Amniotic epithelial cell (primary cell): ENCODE data around the gene LSG1.
A peak's percentile ranks its signal among the peaks of the same experiment; 100 is the strongest.
"Not testable (repeated sequence)": the region's sequence is repeated elsewhere in the genome, so short reads cannot be mapped to it uniquely, and the experiment has no call there.

Experiments
- DNase-seq: peaks from one replicate; pipeline ENCODE4 v3.0.0-alpha.2; 2010; ENCODE audit warnings: low read depth

The LSG1 gene

DNA sequence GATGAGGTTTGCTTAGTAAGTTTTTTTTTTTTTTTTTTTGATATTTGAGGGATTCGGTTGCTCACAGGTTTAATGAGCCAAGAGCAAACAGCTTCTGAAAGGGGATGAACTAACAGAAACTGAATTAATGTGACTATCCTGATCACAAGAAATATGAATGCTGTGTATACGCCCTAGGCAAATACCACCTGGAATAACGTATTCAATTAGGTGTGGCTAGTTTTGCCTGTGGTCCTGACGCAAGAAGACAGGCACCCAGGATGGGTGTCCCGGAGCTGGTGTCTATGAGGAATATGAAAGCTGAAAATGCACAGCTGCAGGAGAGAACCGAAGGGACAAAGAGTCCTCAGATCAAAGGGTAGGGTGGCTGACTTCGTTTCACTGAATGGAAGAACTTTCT lies 14.6 kb downstream of the LSG1 start:
- DNase-seq = no peak

GRCh38 chr3:194654443-194654842 lies 17.5 kb downstream of the LSG1 start:
- no peak for DNase-seq

GRCh38 chr3:194647747-194648146 lies 24.2 kb downstream of the LSG1 start:
- no peak for DNase-seq

DNA sequence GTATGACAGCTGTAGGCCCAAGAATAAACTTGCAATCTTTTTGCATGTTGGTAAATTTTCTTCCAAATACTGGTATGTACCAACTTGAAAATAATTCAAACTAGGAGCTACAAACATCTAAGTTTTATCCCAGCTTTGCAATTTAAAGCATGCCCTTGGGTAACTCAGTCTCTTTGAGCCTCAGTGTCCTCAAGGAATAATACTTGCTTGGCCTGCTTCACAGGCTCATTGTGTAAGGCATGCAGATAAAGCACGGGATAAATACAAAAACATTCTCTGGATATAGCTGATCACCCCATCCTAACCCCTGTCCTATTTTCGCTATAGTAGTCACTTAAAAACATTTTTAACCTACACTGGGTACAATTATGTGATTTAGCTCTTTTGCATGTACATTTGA lies 29.2 kb downstream of the LSG1 start:
- DNase-seq = no peak

- DNase-seq = peak; percentile 23
Measured at GRCh38 chr3:194640829-194641228, 31.2 kb downstream of the LSG1 start.

- no peak for DNase-seq
Measured at GRCh38 chr3:194638991-194639605, 32.9 kb downstream of the LSG1 start.

GRCh38 chr3:194637541-194638400 lies 34.2 kb downstream of the LSG1 start:
- DNase-seq = no peak

DNA sequence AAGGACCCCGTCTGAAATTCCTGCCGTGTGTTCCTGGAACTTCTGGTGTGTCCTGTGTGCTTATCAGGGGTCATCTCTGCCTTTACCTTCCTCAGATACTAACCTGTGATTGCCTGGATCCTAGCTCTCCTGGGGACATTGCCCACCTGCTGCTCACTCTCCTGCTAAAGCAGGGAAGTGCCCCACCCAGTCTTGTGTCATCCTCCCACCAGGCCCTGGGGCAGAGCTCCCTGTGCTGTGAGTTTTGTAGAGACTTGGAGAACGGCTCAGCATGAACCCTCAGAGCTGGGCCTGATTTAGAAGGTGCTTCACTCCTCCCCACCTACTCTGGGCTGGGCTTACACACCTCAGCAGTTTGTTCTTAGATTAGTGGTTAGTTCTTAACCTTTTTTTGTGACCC lies 34.9 kb downstream of the LSG1 start:
- DNase-seq = no peak

- DNase-seq = peak; percentile 55
Measured at GRCh38 chr3:194633349-194634004, 38.5 kb downstream of the LSG1 start, which contains the start of gene TMEM44. TSS of gene TMEM44 (minus strand) at chr3:194633419. CDS start at chr3:194633215, 204 bp downstream.

DNA sequence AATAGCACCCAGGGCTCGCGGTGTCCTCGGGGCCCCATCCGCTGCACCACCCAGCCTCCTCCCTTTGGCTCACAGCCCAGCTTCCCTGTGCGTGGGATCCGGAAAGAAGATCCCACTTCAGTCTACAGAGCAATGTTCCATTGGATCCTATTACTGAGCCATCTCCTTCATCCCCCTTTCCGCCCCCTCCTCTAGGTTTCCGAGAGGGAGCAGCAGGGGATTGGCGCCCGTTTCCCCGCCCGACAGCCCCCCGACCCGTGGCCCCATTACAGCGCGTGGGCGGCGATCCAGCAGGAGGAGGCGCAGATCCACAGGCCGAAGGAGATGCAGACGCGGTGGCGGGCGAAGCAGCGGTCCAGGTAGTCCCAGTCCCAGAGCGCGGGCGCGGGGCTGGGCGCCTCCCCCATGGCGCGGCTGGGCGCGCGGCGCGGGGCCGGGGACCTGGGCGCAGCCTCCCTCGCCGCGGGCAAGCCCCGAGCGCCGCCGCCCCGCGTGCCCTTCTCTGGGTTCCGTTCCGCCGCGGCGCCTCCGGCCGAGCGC lies 39.1 kb downstream of the LSG1 start:
- peak; percentile 20 for DNase-seq

DNA sequence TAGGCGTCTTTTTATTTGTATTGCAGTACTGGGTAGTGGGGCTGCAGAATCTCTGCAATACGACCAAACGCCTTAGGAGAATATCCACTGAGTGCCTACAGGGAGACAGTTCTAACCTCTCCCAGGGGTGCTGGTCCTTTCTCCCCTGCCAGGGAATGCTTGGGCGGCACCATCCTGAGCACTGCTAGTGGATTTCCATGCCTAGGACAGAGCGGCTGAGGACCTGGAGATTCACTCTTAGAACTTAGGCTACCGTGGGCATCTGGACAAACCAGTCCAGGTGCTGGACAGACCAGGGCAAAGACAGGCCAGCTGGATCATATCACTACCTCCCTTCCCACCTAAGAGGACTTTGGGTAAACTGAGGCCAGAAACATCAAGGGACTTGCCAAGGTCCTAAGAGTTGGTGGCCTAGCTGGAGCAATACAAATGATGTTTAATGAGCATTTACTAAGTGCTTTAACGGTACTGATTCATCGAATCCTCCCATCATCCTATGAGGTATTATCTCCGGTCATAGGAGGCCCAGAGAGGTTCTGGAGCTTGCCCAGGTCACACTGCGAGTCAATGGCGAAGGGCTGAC lies 39.7 kb downstream of the LSG1 start:
- DNase-seq = no peak

- DNase-seq = no peak
Measured at GRCh38 chr3:194631696-194632095, 40.3 kb downstream of the LSG1 start.

DNA sequence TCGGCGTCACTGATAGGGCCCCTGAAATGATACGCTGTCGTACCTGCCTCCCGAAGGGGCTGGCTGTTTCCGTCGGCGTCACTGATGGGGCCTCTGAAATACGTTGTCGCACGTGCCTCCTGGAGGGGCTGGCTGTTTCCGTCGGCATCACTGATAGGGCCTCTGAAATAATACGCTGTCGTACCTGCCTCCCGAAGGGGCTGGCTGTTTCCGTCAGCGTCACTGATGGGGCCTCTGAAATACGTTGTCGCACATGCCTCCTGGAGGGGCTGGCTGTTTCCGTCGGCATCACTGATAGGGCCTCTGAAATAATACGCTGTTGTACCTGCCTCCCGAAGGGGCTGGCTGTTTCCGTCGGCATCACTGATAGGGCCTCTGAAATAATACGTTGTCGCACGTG lies 41.3 kb downstream of the LSG1 start:
- DNase-seq = not testable (repeated sequence)

DNA sequence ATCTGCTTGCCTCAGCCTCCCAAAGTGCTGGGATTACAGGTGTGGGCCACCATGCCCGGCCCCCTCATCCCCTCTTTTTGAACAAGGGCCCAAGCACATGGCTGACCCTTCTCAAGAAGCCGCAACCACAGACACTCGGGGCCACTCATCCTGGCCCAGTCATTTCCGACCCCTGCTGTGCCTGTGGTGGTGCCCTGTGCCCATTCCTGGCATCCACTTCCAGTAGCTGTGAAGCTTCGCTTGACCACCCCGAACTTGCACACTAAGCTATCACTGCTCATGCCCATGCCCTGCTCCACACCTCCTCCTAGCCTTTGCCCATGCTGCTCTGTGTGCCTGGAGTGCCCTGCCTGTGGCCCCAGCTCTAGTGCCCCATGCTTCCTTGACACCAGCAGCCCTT lies 47.0 kb downstream of the LSG1 start:
- DNase-seq = no peak

GRCh38 chr3:194623449-194624290 lies 48.3 kb downstream of the LSG1 start:
- DNase-seq = no peak

DNA sequence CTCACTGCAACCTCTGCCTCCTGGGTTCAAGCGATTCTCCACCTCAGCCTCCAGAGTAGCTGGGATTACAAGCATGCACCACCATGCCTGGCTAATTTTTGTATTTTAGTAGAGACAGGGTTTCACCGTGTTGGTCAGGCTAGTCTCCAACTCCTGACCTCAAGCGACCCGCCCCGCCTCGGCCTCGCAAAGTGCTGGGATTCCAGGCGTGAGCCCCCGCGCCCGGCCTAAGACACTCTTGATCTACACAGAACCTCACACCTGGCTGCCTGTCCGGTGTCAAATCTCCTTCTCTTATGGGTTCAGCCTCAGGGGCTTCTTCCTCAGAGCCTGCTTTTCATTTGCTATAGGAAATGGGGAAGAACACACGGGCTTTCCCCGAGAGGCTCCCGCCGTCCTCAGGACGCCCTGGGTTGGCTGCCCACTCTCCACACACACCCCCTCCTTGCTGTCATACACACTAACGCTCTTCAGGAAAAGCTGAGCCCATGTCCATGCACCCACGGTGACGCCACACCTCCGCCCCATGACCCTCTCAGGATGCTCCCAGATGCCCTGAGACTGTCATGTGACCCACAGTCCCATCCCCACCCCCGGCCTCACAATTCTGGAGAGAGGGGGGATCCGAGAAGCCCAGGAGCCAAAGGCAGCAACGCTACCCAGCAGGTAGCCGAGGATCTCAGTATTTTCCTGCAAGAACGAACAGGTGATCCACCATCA lies 49.2 kb downstream of the LSG1 start:
- no peak for DNase-seq

DNA sequence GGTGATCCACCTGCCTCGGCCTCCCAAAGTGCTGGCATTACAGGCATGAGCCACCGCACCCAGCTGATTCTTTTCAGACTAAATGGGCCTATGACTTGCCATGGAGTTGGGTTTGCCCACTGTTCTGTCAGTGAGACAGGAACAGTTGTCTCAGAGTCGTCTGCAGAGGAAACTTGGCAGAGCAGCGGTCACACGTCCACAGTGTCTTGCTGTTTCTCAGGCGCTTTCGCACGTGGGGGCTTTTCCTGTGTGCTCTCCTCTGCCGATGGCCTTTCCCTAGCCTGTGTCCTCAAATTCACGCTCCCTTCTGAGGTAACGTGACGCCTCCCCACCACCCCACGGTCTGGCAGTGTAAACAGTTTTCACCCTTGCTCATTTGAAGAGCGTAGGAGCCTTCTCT lies 50.0 kb downstream of the LSG1 start:
- no peak for DNase-seq

- no peak for DNase-seq
Measured at GRCh38 chr3:194620196-194620595, 51.8 kb downstream of the LSG1 start.

GRCh38 chr3:194619741-194620140 lies 52.2 kb downstream of the LSG1 start:
- DNase-seq = no peak

GRCh38 chr3:194618858-194619608 lies 53.0 kb downstream of the LSG1 start:
- DNase-seq = no peak
